Dedifferentiated amniotic fluid mesenchymal stem cell (primary cell): Measurements from ENCODE around the gene CASK.
"Not testable (repeated sequence)": the region's sequence is repeated elsewhere in the genome, so short reads cannot be mapped to it uniquely, and the experiment has no call there.

Experiments
- DNase-seq: peaks from one replicate; pipeline ENCODE4 v3.0.0-alpha.2; 2016; ENCODE audit errors: extremely low spot score

CASK gene

GRCh38 chrX:41730081-41730480 is 193.3 kb downstream of the CASK start:
- no peak for DNase-seq

DNA sequence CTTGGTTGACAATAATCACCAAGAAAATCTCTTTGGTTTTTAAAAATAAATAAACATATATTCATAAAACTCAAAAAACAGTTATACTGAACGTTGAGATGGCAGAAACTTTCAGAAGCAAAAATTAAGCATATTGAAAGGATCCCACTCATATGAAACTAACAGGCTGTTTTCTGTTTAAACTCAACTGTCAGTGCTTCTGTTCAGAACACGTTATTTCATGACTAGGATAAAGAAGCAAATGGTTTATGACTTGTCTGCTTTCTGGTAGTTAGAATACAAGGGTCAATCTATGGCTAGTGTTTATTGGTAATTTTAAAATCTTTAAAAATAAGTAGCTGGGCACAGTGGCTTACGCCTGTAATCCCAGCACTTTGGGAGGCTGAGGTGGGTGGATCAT is 195.2 kb downstream of the CASK start:
- no peak for DNase-seq

DNA sequence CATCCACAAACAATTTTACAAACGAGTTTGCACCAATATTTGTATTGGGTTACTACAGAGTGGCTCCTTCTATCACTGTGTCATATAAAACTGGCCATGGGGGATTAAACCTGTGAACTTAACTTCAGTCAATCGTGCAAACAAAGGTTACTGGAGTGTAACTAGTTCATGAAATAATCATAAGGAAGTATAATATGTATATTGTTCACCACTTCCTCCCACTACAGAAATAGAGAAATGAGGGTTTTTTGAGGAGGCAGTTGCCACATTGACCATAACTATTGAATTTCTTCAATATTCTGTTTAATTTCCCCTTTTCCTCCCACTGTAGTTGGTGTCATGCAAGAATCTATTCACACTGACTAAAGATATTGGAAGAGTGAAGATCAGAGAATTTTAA is 199.5 kb downstream of the CASK start, which contains the start of gene GPR82:
GPR82 (plus strand) TSS at position 356 of the 400 bp plus-strand sequence. CDS start 2,846 bp downstream, outside the sequence.
- DNase-seq: no peak

DNA sequence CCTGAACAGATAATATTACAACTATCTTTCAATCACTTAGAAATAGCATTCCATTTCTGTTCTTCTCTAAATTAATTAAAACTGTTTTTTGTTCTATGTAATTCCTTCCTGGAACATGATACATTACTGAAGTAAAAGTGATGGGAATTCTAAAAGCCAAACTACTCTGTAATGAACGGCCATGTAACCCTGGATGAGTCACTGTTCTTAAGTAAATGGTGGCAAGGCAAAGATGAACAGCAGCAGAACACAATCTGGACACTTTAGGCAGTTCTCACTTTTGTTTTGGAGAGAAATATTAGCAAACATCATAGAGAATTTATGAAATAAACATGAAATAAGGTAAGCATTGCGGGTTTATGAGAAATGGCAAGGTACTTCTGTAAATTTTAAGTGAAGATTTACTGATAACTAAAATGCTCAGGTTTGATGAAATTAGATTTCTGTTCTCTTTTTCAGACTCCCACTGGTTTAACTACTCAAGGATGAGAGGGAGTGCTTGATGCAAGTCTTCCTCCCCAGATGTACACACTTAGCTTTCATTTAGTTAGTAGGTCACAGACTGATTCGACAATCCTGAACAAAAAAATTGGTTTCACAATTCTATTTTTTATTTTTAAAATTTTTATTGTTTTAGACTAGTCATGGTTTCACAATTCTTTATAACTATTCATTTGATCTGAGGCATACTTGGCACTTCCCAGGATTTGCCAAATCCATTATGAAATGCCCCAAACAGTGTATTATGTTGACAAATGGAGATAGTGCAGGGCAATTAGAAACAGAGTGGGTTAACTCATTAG is 200.3 kb downstream of the CASK start:
- no peak for DNase-seq

DNA sequence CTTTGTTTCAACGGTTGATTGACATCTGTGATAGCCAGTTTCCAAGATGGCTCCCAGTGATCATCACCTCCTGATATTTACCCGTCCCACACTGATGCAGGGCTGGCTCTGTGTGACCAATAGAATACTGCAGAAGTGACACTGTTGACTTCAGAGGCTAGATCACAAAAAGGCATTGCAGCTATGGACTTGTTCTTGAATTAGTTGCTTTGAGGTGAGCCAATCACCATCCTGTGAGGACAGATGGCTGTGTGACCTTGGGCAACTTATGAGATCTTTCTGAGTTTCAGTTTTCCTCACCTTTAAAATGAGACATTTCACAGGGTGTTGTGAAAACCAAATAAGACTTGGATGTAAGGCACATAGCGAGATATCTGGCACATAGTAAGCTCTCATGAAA is 201.1 kb downstream of the CASK start:
- no peak for DNase-seq

DNA sequence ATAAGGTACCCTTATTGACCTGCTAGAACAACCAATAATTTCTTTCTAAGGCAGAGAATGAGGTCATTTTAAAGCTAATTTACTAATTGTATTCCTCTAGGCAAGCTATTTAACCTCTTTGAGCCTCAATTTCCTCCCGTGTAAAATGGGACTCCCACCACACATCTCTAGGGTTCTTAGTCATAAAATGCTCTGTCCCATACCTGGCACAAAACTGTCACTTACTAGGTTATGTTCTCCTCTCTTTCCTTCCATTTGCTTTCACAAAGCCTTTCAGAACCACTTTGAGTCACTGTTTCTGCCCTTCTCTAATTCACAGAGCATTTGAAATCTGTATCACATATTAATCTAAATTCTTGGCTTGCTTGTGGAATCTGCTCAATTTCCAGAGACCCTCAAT is 201.8 kb downstream of the CASK start:
- no peak for DNase-seq

DNA sequence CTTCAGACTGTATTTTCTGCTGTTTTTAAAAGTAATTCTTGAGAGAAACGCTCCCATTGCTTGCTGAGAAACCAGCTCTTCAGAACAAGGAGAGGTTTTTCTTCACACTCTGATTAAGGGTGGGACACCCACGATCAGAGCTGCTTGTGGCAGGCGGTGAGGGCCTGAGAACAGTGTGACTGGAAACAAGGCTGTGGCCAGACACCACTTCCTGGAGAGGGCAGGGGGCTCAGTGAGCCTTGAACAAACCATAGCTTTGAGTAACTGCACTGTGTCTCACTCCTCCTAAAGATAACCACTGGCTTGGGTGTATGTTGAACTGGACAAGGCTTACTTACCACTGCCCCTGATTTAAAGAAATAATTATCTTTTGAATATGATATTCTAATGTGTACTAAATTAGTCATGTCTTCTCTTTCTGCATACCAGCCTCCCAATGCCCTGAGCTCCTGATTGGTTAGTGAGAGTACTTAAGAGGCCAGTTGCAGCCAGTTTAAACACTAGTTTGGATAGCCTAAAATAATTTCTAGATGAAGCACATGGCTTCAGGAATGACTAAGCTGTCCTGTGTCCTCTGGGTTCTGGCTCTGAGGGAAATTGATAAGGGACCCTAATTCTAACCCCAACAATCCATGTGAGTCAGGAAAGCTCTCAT is 203.1 kb downstream of the CASK start:
- DNase-seq: no peak

- not testable (repeated sequence) for DNase-seq
Measured at GRCh38 chrX:41719610-41720009, 203.7 kb downstream of the CASK start.

DNA sequence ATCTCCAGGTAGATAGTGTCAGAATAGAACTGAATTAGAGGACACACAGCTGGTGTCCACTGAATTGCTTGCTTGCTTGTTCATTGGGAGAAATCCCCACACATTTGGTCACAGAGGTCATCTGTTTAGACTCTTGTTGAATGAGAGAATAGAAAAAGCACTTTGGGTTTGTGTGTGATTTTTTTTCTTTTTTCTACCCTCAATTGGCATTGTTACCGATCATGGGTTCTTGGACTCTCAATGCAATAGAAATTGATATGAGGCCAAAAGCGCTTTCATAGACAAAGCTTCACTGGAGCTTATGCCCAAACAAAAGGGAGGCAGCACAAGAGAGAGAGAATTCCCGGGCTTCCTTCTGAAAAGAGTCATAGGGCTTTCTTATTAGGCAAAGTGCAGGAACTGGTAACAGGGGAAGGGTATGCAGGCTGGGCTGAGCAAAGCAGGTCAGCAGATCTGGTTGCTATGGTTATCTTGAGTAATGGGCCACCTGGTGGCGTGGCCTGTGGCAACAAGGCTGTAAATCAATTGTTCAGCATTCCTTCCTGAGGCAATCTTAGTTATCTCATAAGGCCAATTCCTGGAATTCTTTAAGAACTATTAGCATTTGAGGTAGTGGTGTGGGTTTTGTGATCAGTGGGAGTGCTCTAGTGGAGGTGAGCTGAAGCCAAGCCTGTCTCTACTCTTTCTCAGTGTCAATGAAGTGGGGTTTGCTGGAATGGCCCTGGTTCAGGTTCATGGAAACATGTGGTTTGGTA is 204.7 kb downstream of the CASK start:
- no peak for DNase-seq

DNA sequence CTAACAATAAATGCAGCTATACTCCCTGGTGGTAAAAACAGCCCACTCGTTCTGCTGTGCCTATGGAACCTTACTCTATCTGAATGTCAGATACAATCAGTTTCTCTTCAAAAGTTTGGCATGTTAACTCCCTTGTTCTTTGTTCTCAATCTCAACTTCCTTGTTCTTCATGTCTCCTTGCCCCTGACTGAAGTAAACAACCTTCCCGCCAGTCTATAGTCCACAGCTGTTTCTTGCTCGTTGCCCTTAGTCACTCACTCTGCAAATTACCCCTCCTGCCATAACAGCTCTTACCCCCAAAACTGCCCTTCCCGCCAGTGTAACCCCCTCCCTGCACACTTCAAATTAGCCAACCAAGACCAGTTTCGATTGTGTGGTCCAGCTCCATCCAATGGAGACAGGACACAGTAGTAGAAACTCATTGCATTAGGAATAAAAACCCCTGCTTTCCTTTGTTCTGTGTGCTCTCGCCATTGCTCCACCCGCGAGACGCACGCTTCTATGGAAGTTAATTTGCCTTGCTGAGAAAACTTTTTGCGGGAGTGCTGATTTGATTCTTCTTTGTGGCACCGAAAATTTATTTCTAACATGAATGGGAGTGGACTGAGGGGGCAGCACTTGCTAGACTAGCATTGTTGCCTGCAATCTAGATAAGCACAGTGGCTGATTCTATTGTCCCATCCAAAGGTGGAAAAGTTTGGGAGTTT is 206.4 kb downstream of the CASK start:
- DNase-seq: no peak

DNA sequence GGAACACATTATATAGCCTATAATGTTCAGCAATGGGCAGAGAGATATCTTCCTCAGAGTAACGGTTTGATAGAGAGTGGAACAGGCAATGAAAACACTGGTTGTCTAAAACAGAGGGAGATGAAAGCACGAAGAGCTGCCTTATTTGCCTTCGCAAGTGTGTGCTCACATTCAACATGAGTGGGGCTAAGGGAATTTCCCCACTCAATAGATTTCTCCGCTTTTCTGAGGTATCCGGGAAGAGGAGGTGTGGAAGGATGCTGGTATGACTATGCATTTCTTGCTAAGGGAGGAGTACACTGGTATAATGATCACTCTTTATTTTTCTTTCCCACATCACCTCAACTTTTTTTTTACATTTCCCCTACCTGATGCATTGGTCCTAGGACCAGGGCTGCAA is 207.1 kb downstream of the CASK start:
- DNase-seq: no peak

DNA sequence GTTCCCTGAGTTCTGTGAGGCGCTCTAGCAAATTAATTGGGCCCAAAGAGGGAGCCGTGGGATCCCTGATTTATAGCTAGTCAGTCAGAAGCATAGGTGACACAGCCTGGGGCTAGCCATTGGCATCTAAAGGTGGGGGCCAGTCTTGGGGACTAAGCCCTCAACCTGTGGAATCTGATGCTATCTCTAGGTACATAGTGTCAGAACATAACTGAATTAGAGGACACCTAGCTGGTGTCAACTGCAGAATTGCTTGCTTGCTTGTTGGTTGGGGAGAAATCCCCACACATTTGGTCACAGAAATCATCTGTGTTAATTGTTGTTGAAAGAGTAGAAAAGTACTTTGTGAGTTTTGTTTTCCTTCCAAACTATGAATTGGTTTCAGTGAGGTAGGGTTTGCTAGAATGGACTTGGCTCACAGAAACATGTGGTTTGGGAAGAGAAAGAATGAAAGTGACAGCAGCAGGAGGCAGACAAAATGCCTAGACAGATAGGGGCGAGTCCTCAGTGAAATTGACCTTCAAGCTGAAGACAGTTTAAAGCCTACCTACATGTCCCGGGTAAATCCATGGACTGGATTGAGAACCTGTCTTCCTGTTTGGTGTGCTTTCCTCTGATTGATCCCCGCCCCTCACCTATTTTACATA is 212.2 kb downstream of the CASK start:
- DNase-seq: no peak

GRCh38 chrX:41708486-41708885 is 214.9 kb downstream of the CASK start:
- no peak for DNase-seq

DNA sequence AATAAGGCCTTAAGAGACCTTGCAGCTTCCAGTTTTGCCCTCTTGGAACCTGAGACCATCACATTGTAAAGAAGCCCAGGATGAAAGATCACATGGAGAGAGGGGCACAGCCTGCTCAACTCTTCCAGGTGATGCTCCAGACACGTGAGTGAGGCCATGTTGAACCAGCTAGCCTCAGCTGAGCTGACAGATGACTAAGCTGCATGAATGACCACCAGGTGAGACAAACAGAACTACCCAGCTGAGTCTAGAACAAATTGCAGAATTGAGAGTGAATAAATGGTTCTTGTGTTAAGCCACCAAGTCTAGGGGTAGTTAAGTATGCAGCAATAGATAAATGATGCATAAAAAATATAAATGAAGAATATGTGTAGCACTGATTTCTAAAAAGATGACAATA is 216.1 kb downstream of the CASK start:
- DNase-seq: no peak

GRCh38 chrX:41705680-41706374 is 217.5 kb downstream of the CASK start:
- DNase-seq: no peak

GRCh38 chrX:41705042-41705441 is 218.3 kb downstream of the CASK start:
- DNase-seq: no peak

DNA sequence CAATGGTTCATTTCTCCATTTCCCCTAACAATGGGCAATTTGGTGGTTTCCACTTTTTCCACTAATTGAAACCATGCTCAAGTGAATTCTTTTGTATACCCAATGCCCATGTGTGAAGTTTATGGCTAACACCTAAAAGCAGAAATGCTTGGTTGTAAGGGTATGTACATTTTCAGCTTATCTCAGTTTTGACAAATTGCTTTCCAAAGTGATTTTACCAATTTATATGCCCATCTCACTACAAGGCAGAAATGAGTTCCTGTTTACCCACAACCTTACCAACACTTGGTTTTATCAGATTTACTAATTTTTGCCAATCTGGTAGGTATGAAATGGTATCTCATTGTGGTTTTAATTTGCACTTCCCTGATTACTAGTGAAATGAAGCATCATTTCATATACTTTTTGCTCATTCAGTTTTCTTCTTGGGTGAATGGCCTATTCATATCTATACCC is 219.8 kb downstream of the CASK start:
- DNase-seq: no peak

DNA sequence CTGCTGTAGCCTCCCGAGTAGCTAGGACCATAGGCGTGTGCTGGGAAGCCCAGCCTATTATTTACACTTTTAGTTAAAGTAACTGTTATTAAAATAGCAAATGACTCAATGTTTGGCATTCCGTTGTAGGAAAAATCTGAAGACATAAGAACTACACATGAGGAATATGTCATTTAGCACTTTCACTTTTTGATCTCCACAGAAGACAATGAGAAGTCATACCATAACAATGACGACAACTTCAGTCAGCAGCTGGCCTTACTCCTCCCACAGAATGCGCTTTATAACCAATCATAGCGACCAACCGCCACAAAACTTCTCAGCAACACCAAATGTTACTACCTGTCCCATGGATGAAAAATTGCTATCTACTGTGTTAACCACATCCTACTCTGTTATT is 227.9 kb downstream of the CASK start:
- no peak for DNase-seq

DNA sequence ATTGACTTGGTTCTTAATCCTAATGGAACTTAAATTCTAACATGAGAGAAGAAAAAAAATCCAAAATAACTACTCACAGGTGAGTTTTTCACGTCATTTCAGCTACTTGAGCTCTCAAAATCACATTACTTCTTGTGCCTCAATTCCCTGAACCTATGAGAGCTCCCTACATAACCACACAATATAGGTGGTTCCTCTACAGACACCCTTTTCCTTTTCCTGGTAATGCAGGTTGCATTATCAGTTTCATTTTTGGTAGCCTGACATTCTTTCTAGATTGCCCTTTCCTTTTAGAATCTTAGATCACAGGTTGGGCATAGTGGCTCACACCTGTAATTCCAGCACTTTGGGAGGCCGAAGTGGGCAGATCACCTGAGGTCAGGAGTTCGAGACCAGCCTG is 230.3 kb downstream of the CASK start:
- DNase-seq: no peak

DNA sequence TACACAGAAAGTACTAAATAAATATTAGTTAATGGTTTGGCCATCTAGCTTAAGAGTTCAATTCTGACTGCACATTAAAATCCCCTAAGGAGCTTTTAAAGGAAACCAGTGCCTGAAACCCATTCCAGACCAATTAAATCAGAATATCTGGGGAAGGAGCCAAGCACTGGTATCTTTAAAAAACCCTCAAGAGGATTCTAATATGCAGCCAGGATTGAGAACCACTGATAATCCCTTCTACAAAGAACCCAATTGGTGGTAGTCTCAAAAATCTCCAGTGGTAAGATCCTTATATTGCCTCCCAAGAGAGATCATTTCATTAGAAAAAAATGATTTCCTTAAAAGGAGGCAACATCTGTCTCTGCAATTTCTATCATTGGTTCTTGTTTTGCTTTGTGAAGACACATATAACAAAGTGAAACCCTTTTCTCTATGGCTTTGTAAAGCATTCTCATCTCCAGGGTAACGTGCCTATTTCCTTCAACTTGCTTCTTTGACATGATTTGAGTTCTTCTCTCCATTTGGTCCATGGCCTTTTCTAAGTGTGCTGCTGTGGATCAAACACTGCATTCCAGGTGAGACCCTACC is 231.1 kb downstream of the CASK start:
- no peak for DNase-seq
